Stimulated activated CD8-positive, alpha-beta memory T cell treated with anti-CD3 and anti-CD28 coated beads, Interleukin-12 subunit alpha, Interleukin-12 subunit beta, amount 100 ng/mL, for 24 hours (primary cell): ENCODE measurements around the gene TPSAB1.
"Not testable (repeated sequence)": the region's sequence is repeated elsewhere in the genome, so short reads cannot be mapped to it uniquely, and the experiment has no call there.

Experiments
- DNase-seq: peaks from one replicate; pipeline ENCODE4 v3.0.0-alpha.2; 2020; ENCODE audit errors: extremely low read depth

TPSAB1 gene

DNA sequence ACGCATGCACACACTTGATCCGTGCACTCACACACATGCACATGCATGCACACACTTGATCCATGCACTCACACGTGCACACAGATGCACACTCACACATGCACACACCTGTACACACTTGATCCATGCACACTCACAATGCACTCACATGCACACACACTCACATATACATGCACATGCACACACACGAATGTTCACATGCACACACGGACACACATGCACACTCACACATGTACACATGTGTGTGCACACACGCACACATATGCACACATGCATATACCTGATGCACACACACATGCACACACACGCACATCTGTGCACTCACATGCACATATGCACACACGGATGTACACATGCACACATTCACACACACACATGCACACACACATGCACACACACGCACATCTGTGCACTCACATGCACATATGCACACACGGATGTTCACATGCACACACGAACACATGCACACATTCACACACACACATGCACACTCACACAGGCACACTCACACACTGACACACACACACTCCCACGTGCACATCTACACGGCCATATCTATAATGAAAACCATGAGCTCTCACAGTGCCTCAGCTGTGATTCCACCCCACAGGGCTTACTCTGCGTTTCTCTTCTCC lies 7.5 kb downstream of the TPSAB1 start:
- DNase-seq: not testable (repeated sequence)

DNA sequence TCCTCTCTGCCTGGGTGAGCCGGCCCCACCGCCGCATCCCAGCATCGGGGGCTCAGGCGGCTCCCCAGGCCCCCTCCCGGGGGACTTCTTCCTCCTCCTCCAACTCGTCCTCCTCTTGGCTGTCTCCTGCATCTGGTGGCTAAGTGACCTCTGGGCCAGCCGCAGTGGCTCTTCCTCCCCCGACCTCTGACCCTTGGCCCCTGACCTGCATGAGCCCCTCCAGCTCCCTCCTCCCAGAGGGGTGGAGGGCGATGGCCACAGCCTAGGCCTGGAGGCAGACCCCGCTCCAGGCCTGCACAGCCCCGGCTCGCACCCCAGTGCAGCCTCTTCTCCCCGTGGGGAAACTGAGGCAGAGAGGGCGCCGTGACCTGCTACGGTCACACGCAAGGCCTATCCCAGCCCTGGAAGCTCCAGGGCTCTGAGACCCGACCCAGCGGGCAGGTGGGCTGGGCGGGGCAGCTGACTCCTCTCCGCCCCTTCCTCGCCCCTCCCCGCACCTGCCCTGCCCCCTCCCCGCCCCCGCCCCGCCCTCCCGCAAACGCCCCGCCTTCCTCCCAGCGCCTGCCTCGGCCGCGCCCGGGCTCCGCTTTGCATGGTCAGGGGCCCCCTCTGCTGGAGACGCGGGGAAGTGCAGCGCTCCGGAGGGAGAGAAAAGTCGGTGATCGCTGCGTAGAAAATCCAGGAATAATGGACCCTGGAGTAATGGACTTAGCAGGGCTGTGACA lies 8.7 kb downstream of the TPSAB1 start:
- DNase-seq: not testable (repeated sequence)

DNA sequence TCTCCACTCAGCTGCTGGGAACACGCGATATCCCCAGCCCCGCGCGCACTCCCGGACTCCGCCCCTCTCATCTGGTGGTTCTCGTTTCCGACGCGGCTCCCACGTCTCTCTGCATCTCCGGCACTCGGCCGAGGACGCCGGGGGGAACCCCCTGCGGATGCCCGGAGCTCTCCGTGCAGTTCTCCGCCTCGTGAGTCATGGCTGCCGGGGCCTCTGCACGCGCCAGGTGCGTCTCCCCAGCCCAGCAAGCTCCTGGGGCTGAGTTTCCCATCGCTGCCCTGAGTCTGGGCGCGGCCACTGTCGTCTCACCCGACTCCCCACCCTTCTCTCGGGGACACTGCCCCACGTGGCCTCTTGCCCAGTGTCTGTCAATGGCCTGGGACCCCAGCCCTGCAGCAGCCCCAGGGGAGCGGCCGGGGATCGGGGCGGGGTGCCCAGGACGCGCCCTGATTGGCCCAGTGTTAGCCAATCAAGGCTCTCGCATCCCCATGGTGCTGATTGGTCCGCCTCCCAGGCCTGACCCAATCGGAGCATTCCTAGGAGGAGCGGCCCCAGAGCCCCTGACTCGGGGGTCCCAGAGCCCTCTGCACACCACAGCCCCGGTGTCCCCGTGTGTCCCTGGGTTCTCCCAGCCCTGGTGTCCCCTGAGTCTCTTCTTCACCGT lies 13.3 kb downstream of the TPSAB1 start:
- DNase-seq: not testable (repeated sequence)

DNA sequence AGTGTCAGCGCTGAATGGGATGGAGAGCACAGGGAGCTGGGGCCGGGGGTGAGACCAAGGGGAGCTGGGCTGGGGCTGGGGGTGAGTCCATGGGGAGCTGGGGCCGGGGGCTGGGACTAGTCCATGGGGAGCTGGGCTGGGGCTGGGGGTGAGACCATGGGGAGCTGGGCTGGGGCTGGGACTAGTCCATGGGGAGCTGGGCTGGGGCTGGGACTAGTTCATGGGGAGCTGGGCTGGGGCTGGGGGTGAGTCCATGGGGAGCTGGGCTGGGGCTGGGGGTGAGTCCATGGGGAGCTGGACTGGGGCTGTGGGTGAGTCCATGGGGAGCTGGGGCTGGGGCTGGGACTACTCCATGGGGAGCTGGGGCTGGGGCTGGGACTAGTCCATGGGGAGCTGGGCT lies 14.3 kb downstream of the TPSAB1 start:
- DNase-seq: not testable (repeated sequence)

DNA sequence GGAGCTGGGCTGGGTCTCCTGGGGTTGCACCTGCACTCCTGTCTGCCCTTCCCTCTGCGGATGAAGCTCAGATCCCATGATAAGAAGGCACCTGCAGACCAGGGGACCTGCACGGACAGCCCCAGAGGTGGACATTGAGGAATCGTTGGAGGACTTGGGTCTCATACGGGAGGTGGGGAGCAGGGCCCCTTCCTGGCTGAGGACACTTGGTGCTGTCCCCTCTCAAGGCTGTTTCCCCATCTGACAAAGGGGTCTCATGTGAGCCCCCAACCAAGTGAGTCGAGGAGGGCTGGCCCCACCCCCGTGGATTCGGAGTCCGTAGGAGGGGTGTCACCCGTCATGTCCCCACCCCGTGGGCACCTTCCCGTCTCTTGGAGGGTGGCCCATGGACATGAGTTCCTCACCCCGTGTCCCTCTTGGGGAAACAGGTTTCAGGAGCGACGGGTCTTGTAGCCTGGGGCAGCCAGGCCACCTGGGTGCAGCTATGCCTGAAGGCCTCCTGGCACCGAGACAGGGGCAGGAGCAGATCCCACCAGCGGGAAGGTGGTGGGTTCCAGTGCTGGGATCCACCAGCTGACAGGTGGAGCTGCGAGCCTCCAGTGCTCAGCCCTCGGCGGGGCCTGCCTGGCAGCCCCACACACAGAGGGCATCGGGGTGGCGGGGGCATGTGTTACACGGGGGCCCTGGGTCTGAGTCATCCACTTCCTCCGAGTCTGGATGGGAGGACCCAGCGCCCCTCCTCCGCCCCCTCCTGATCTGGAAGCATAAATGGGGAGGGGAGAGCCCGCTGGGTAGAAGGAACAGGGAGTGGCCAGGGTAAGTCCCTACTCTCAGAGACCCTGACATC lies 15.0 kb downstream of the TPSAB1 start, which contains the start of gene TPSD1:
Gene TPSD1, plus strand, starts transcription at position 794 of the 847 bp plus-strand sequence. CDS start 212 bp downstream, outside the sequence.
- not testable (repeated sequence) for DNase-seq

DNA sequence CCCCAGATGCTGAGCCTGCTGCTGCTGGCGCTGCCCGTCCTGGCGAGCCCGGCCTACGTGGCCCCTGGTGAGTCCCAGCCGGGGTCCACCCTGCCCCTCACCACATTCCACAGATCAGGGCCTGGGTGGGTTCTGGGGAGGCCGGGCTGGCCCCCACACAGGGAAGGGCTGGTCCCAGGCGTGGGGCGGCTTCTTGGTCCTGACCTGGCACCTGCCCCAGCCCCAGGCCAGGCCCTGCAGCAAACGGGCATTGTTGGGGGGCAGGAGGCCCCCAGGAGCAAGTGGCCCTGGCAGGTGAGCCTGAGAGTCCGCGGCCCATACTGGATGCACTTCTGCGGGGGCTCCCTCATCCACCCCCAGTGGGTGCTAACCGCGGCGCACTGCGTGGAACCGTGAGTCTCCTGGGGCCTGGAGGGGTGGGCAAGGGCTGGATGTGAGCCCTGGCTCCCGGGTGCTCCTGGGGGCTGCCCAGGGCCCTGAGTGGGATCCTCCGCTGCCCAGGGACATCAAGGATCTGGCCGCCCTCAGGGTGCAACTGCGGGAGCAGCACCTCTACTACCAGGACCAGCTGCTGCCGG lies 15.9 kb downstream of the TPSAB1 start:
- DNase-seq: not testable (repeated sequence)

DNA sequence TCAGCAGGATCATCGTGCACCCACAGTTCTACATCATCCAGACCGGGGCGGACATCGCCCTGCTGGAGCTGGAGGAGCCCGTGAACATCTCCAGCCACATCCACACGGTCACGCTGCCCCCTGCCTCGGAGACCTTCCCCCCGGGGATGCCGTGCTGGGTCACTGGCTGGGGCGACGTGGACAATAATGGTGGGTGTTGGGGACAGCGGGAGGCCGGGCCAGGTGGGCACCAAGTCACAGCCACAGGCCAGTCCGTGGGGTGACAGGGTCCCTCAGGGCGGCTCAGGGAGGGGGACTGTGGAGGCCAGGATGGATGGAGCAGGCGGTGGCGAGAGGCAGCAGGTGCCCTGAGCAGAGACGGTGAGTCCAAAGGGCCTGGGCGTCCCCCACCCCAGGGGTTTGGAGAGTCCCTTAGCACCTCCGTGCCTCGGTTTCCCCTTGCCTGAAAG lies 16.4 kb downstream of the TPSAB1 start:
- DNase-seq: no peak

DNA sequence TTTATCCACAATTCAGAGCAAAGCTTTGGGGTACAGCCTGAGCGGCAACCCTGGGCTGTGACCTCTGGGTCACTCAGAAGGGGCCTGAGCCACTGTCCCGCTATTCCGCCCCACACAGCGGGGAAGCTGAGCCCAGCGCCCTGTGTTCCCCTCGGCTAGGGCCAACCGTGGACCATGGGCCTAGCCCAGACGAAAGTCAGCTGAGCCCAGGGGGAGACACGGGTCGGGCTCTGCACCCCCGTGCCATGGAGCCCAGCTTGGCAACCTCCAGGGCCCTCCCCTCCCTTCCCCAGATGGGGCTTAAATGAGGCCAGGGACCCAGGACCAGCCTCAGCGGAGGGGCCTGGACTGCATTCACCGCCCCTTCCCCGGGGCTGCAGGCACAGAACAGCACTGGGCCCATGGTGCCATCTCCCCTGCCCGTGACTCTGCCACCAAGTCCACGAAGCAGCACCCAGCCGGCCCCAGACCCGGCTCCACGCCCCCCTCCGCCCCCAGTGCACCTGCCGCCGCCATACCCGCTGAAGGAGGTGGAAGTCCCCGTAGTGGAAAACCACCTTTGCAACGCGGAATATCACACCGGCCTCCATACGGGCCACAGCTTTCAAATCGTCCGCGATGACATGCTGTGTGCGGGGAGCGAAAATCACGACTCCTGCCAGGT lies 17.2 kb downstream of the TPSAB1 start:
- DNase-seq: no peak

DNA sequence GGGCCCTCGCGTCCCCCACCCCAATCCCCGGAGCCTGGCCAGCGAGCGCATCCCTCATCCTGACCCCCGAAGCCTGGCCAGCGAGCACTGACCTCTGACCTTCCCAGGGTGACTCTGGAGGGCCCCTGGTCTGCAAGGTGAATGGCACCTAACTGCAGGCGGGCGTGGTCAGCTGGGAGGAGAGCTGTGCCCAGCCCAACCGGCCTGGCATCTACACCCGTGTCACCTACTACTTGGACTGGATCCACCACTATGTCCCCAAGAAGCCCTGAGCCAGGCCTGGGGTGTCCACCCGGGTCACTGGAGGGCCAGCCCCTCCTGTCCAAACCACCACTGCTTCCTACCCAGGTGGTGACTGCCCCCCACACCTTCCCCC lies 17.7 kb downstream of the TPSAB1 start:
- no peak for DNase-seq

DNA sequence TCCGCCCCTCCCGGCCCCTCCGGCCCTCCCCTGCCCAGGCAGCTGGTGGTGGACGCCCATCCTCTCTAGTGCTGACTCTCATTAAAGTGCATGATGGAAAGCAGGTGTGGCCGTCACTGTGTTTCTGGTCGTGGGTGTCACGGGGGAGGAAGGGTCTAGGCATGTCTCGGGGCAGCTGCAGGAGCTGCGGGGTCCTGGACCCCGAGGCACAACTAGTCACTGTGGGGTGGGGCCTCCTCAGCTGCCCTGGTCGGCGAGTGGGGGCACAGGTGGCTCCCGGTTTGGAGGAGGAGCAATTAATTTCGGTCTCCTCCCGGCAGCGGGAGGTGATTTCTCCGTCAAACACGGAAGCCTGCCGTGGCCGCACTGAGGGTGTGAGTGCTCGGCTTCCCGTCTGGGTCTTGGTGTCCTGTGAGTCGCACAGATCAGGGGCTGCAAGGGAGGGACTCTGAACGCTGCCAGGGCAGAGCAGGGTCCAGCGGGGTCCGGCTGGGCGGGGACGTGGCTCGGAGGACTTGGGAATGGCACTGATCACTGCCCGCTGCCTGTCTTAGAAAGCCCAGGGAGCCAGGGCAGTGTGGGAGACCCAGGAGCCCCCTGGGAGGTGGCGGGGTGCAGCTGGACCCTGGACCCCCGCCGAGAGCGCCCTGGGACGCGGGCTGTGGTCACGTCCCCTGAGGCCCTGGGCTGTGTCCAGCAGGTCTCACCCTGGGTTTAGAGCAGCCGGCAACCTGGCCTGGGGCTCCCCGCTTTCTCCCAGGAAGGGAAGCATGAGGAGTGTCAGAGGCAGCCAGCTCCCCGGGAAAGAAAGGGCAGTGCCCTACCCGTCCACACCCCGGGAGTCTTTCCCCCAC lies 18.6 kb downstream of the TPSAB1 start:
- no peak for DNase-seq

DNA sequence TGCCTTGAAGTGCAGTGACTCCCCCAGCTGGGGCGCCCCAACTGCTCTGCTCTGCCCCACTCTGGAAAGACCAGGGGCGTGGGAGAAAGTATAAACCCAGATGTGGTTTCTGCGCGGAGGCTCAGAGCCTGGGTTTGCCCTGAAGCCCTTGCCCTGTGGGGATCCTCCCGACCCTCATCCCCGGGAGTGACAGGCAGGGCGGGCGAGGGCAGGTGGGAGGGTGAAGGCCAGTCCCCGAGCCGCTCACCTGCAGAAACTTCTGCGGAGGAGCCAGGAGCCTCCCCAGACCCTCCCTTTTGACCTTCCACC lies 19.2 kb downstream of the TPSAB1 start:
- no peak for DNase-seq

DNA sequence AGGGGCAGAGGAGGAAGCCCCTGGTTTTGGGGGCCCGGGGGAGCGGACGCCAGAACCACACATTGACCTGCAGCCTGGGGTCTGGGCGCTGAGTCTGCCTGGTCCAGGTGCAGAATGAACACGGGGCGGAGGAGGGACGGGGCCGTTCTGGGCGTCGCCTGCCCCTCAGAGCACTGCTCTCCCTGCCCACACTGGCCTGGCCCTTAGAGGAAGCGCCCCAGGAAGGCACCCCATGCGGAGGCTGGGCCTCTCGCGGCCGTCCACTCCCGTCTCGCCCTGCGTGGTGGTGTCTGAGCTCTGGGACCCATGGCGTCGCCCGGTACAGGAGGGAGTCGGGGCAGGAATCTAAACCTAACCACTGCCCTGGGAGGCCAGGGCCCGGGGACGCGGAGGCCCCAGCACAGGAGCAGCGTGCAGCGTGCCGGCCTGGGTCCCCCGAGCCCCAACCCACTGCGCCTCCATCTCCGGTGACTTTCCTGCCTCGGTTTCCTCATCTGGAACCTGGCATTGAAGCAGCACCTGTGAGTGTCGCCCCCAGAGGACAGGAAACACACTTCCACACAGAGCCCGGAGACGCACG lies 19.7 kb downstream of the TPSAB1 start:
- no peak for DNase-seq

DNA sequence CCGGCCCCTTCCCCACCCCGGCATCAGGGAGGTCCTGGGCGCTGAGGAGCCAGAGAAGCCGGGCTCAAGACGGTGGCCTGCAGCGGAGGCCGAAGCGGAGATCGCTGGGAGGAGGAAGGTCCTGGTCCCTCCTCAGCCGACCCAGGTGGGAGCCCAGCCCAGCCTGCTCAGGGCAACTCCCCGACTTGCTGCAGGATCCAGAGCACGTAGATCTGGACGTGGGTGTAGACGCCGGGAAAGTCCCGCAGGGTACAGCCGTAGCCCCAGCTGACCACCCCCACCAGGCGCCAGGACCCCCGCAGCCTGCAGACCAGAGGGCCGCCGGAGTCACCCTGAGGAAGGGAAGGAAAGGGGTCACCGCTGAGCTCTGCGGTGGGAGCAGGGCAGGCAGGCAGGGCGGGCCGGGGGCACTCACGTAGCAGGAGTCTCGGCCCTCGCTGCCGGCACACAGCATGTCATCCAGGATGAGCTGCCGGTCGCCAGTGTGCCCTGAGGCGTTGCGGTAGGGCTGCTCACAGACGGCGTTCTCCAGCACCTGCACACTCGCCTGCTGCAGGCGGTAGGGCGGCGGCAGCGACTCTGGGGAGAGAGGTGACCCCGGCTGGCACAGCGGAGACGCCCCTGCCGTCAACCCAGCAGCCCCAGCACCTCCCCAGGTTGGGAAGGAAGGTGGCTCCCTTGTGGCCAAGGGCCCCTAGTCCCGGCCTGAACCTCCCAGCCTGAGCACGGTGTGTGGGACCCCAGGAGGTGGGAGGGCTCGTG lies 20.8 kb downstream of the TPSAB1 start:
- no peak for DNase-seq

DNA sequence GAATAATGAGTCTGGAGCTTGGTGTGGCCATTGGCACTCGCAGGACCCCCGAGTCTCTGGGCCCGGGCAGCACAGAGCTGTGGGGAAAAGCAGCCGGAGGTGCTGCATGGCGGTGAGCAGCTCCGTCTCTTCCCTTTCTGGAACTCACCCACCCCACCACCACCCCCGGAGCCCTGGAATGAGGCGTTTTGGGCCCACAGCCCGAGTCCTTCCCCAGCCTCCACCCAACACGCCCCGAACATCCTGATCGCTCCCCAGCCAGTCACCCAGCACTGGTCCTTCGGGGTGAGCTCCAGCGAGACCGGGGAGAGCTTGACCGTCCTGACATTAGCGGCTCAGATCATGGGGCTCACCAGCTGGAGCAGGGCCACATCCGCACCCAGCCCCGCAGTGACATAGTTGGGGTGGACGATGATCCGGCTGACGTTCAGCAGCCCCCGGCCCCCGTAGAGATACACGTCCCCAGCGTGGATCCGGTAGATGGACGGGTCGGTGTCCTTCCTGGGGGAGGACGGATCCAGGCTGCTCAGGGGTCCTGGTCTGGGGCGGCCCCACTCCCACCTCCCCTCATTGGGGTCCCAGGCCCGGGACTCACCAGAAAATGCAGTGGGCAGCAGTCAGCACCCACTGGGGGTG lies 21.8 kb downstream of the TPSAB1 start:
- no peak for DNase-seq

DNA sequence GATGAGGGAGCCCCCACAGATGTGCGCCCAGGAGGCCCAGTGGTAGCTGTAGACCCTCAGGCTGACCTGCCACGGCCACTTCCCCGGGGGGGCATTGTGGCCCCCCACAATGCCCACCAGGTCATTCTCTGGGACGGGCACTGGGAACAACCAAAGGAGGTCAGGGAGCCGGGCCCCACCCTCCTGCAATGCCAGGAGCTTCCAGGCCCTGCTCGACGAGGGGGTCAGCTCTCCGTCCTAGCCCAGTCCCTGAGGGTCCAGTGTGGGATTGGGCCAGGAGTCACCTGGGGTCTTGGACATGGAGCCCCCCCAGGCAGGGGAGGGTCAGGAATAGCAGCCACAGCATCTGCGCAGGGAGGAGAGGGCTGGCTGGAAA lies 22.3 kb downstream of the TPSAB1 start:
- DNase-seq: no peak

DNA sequence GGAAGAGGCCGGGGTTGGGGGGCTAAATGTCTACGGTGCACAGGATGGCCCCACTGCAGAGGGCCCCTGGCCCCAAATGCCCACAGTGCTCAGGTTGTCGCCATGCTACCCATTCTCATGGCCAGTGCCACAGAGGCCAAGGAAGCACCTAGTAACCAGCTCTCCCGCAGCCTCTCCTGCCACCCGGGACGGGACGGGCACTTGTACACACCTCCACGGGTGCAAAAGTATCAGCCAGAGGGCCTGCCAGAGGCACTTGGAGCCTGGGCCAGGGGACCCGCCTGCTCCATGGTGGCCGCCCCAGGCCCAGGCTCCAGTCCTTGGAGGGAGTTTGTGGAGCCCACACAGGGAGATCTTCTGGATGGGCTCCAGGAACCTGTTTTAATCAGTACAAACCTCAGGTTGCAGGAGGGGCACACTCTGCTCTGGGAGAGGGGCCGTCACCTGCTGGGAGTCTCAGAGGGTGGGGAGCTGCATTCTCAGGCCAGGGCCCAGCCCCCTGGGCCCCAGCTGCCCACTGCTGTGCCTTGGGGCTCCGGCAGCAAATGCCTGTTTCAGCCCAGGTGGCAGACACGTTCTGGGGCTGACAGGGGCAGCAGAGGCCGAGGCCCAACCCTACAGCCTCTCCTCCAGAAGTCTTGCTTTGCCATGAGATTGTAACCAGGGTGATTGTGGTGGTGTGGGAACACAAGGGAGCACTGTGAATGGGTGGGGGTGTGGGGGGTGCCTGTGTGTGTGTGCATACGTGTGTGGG lies 23.3 kb downstream of the TPSAB1 start:
- DNase-seq: no peak

DNA sequence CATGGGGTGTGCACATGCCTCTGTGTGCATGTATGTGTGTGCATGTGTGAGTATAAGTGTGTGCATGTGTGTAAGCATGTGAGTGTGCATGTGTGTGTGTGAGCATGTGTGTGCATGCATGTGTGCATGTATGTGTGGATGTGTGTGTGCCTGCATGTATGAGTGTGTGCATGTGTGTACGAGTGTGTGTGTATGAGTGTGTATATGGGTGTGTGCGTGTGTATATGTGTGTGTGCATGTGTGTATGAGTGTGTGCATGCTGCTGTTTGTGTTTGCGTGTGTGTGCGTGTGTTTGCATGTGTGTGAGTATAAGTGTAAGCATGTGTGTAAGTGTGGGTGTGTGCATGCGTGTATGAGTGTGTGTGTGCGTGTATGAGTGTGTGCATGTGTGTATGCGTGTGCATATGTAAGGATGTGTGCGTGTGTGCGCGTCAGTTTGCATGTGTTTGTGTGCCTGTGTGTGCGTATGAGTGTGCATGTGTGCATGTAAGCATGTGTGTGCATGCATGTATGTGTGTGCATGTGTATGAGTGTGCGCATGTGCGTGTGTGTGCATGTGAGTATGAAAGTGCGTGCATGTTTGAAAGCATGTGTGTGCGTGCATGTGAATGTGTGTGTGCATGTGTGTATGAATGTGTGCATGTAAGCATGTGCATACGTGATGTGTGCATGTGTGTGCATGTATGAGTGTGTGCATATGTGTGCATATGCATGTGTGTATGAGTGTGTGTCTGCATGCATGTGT lies 24.0 kb downstream of the TPSAB1 start:
- no peak for DNase-seq
